Measurements from ENCODE around the gene HIGD1C.

- no peak for TF ChIP-seq POLR2A (IDR thresholded peaks at IDR 0.05)
- TF ChIP-seq CTCF (IDR thresholded peaks at IDR 0.05), result no peak
Measured at GRCh38 chr12:51017452-51017851, 65.1 kb downstream of the HIGD1C start.

All from thyroid gland (tissue), 4 donors.